ENCODE measurements around the gene SIGLEC15. TPM values are rescaled to one million over a fixed set of nuclear protein-coding genes. Genes with fewer than 3 reads are reported as not detected.

Gene SIGLEC15
- total RNA-seq, 1 experiment from 2014 or later, result 0.13 TPM

- no peak overlapping the region for H3T11ph ChIP-seq (ENCODE audit: low read length)
- H3K27ac ChIP-seq (ENCODE audit: insufficient read length, low read depth, low read length), result no peak overlapping the region
- H3K36me3 Mint-ChIP-seq (ENCODE audit: insufficient read depth in 1 of 3, low read depth in 3 of 3), result peaks cover 8 to 32% (median 13%) of the 10 kb centered on the region in 3 experiments
- H4K20me1 ChIP-seq (ENCODE audit: control insufficient read depth, insufficient read depth, insufficient read length), result no peaks in the 10 kb centered on the region
- no peak overlapping the region for H3K23ac ChIP-seq (ENCODE audit: insufficient read length, low read depth, low read length)
- H3K4me1 Mint-ChIP-seq, result peaks cover 20 to 21% of the 10 kb centered on the region in 2 experiments
- H3K18ac ChIP-seq (ENCODE audit: insufficient read length, low read depth, low read length), result no peak overlapping the region
- H3K4me1 ChIP-seq (ENCODE audit: insufficient read depth, low read length), result peaks cover 2% of the 10 kb centered on the region; the same call in 1 of the 2 replicates
- DNase-seq, result no peak
- no peak overlapping the region for H3K4me3 Mint-ChIP-seq
- no peak overlapping the region for H2BK20ac ChIP-seq (ENCODE audit: low read depth, low read length, poor library complexity, severe bottlenecking)
- no peak overlapping the region for H4K5ac ChIP-seq (ENCODE audit: insufficient read length, low read depth, low read length)
- no CpG with 5 or more reads among the region's 2 CpGs for WGBS (ENCODE audit: extremely low coverage, insufficient read length, low lambda C conversion rate)
- H4K8ac ChIP-seq (replicated peaks; ENCODE audit: insufficient read length, low read depth, low read length), result no peak overlapping the region
- peaks cover 27 to 36% of the 10 kb centered on the region in 2 experiments for H3K9me3 Mint-ChIP-seq
- H2BK15ac ChIP-seq (ENCODE audit: low read depth, low read length), result no peak overlapping the region
- no peak overlapping the region for H2BK5ac ChIP-seq (ENCODE audit: insufficient read length, low read length)
- no peak for TF ChIP-seq CTCF (conservative IDR thresholded peaks at IDR 0.05)
- H2BK12ac ChIP-seq (ENCODE audit: insufficient read length, low read depth, low read length), result no peak overlapping the region
- no peaks in the 10 kb centered on the region for H3K23me2 ChIP-seq (ENCODE audit: insufficient read length, low read depth, low read length, poor library complexity, severe bottlenecking)
- H3K56ac ChIP-seq (ENCODE audit: insufficient read length, low read depth, low read length), result no peak overlapping the region
- H3K9ac ChIP-seq (ENCODE audit: extremely low read depth, insufficient read length, low read length), result no peak overlapping the region
- no peak overlapping the region for H2BK120ac ChIP-seq (ENCODE audit: low read depth, low read length, poor library complexity, severe bottlenecking)
- H3K4ac ChIP-seq (ENCODE audit: low read depth, low read length), result no peak overlapping the region
- no peaks in the 10 kb centered on the region for H3K79me1 ChIP-seq (ENCODE audit: insufficient read depth, low read depth, low read length, poor library complexity, severe bottlenecking)
- no peak overlapping the region for H3K4me2 ChIP-seq (ENCODE audit: insufficient read depth, insufficient read length, low read length)
- H3K27me3 ChIP-seq (ENCODE audit: insufficient read depth, low read length), result no peaks in the 10 kb centered on the region
- no peaks in the 10 kb centered on the region for H3K9me3 ChIP-seq (ENCODE audit: control insufficient read depth, low read depth, low read length)
- H4K91ac ChIP-seq (ENCODE audit: insufficient read length, low read depth, low read length), result no peak overlapping the region
- no peak overlapping the region for H3K14ac ChIP-seq (ENCODE audit: insufficient read depth, low read length)
- no peak overlapping the region for H2AFZ ChIP-seq (ENCODE audit: low read length)
- no peak overlapping the region for H3K27ac Mint-ChIP-seq
- H3K79me2 ChIP-seq (ENCODE audit: insufficient read depth, low read length), result no peaks in the 10 kb centered on the region
- H2AK5ac ChIP-seq (ENCODE audit: insufficient read length, low read length), result no peak overlapping the region
- H3K27me3 Mint-ChIP-seq (ENCODE audit: low read depth), result no peaks in the 10 kb centered on the region; the same call in 1 of the 2 replicates
Measured at GRCh38 chr18:45806226-45806625, 19.2 kb upstream of the SIGLEC15 start.

Measured in H9 (cell line).